ENCODE data around the gene DENND1A.
"Not testable (repeated sequence)": the region's sequence is repeated elsewhere in the genome, so short reads cannot be mapped to it uniquely, and the experiment has no call there.

The DENND1A gene

GRCh38 chr9:123401879-123402513 is 527.9 kb downstream of the DENND1A start:
- DNase-seq, result peak; percentile 29 to 42

- no peak for DNase-seq
These were observed 528.9 kb downstream of the DENND1A start for GRCh38 chr9:123400926-123401503.

- DNase-seq, result peak; percentile 56 to 58
These were observed 530.0 kb downstream of the DENND1A start for GRCh38 chr9:123399803-123400378.

- DNase-seq, result not testable (repeated sequence)
These were observed 531.0 kb downstream of the DENND1A start for GRCh38 chr9:123398938-123399337.

- no peak for DNase-seq
These were observed 532.0 kb downstream of the DENND1A start for GRCh38 chr9:123397975-123398374.

GRCh38 chr9:123395689-123396511 is 534.0 kb downstream of the DENND1A start:
- no peak for DNase-seq

- no peak for DNase-seq
These were observed 534.6 kb downstream of the DENND1A start for GRCh38 chr9:123395276-123395688.

GRCh38 chr9:123394291-123395235 is 535.4 kb downstream of the DENND1A start:
- no peak for DNase-seq

- DNase-seq, result no peak
These were observed 537.1 kb downstream of the DENND1A start for GRCh38 chr9:123392802-123393201.

- DNase-seq, result no peak
These were observed 538.0 kb downstream of the DENND1A start for GRCh38 chr9:123391946-123392345.

- DNase-seq, result no peak
These were observed 538.7 kb downstream of the DENND1A start for GRCh38 chr9:123391233-123391632.

GRCh38 chr9:123390337-123391135 is 539.4 kb downstream of the DENND1A start:
- DNase-seq, result no peak

GRCh38 chr9:123389698-123390097 is 540.2 kb downstream of the DENND1A start:
- no peak for DNase-seq

GRCh38 chr9:123389070-123389469 is 540.9 kb downstream of the DENND1A start:
- no peak for DNase-seq

GRCh38 chr9:123387686-123388085 is 542.2 kb downstream of the DENND1A start:
- no peak for DNase-seq

GRCh38 chr9:123383512-123384170 is 546.3 kb downstream of the DENND1A start:
- DNase-seq, result no peak

GRCh38 chr9:123382653-123383511 is 547.0 kb downstream of the DENND1A start:
- DNase-seq, result no peak

- DNase-seq, result no peak
These were observed 548.8 kb downstream of the DENND1A start for GRCh38 chr9:123380852-123381705.
